ENCODE measurements around the gene AIF1. TPM values are rescaled to one million over a fixed set of nuclear protein-coding genes. Genes with fewer than 3 reads are reported as not detected.

AIF1 gene
- total and polyA plus RNA-seq, 2 experiments from 2014 or later = 13.3 to 33.7 TPM

DNA sequence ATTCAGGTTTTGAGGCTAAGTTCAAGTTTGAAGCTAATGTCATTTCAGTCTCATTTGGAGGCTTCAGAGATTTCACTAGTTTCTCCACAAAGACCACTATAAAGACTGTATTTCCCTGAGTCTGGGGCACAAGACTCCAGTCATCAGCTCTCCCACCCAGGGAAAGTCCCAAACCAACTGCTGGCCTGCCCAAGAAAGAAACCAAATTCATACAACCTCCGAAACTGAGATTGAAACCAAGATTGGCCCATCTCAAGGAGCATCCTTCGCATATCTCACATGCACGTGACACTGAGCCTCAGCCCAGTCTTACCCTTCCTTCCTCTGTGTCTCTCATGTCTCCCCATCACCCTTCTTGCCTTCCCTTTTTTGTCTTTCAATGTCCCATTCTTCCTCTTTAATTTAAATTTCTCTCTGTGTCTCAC is 46.5 kb upstream of the AIF1 start (continued):
- TF ChIP-seq, protein P1, sequence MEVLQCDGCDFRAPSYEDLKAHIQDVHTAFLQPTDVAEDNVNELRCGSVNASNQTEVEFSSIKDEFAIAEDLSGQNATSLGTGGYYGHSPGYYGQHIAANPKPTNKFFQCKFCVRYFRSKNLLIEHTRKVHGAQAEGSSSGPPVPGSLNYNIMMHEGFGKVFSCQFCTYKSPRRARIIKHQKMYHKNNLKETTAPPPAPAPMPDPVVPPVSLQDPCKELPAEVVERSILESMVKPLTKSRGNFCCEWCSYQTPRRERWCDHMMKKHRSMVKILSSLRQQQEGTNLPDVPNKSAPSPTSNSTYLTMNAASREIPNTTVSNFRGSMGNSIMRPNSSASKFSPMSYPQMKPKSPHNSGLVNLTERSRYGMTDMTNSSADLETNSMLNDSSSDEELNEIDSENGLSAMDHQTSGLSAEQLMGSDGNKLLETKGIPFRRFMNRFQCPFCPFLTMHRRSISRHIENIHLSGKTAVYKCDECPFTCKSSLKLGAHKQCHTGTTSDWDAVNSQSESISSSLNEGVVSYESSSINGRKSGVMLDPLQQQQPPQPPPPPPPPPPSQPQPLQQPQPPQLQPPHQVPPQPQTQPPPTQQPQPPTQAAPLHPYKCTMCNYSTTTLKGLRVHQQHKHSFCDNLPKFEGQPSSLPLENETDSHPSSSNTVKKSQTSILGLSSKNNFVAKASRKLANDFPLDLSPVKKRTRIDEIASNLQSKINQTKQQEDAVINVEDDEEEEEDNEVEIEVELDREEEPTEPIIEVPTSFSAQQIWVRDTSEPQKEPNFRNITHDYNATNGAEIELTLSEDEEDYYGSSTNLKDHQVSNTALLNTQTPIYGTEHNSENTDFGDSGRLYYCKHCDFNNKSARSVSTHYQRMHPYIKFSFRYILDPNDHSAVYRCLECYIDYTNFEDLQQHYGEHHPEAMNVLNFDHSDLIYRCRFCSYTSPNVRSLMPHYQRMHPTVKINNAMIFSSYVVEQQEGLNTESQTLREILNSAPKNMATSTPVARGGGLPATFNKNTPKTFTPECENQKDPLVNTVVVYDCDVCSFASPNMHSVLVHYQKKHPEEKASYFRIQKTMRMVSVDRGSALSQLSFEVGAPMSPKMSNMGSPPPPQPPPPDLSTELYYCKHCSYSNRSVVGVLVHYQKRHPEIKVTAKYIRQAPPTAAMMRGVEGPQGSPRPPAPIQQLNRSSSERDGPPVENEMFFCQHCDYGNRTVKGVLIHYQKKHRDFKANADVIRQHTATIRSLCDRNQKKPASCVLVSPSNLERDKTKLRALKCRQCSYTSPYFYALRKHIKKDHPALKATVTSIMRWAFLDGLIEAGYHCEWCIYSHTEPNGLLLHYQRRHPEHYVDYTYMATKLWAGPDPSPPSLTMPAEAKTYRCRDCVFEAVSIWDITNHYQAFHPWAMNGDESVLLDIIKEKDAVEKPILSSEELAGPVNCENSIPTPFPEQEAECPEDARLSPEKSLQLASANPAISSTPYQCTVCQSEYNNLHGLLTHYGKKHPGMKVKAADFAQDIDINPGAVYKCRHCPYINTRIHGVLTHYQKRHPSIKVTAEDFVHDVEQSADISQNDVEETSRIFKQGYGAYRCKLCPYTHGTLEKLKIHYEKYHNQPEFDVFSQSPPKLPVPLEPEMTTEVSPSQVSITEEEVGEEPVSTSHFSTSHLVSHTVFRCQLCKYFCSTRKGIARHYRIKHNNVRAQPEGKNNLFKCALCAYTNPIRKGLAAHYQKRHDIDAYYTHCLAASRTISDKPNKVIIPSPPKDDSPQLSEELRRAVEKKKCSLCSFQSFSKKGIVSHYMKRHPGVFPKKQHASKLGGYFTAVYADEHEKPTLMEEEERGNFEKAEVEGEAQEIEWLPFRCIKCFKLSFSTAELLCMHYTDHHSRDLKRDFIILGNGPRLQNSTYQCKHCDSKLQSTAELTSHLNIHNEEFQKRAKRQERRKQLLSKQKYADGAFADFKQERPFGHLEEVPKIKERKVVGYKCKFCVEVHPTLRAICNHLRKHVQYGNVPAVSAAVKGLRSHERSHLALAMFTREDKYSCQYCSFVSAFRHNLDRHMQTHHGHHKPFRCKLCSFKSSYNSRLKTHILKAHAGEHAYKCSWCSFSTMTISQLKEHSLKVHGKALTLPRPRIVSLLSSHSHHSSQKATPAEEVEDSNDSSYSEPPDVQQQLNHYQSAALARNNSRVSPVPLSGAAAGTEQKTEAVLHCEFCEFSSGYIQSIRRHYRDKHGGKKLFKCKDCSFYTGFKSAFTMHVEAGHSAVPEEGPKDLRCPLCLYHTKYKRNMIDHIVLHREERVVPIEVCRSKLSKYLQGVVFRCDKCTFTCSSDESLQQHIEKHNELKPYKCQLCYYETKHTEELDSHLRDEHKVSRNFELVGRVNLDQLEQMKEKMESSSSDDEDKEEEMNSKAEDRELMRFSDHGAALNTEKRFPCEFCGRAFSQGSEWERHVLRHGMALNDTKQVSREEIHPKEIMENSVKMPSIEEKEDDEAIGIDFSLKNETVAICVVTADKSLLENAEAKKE (CRISPR knock-in tag; IDR thresholded peaks at IDR 0.05) = no peak
- no peak for TF ChIP-seq ZNF331 (CRISPR knock-in tag; IDR thresholded peaks at IDR 0.05; ENCODE audit: low read depth)
- no peak for TF ChIP-seq EZH2 (IDR thresholded peaks at IDR 0.05; ENCODE audit: low read depth, unreplicated experiment)
- TF ChIP-seq CREB1 (CRISPR knock-in tag; IDR thresholded peaks at IDR 0.05; ENCODE audit: low read depth) = no peak
- TF ChIP-seq, protein P2, sequence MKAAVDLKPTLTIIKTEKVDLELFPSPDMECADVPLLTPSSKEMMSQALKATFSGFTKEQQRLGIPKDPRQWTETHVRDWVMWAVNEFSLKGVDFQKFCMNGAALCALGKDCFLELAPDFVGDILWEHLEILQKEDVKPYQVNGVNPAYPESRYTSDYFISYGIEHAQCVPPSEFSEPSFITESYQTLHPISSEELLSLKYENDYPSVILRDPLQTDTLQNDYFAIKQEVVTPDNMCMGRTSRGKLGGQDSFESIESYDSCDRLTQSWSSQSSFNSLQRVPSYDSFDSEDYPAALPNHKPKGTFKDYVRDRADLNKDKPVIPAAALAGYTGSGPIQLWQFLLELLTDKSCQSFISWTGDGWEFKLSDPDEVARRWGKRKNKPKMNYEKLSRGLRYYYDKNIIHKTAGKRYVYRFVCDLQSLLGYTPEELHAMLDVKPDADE (IDR thresholded peaks at IDR 0.05) = no peak
- TF ChIP-seq POLR2AphosphoS5 (IDR thresholded peaks at IDR 0.05; ENCODE audit: low read depth) = no peak

DNA sequence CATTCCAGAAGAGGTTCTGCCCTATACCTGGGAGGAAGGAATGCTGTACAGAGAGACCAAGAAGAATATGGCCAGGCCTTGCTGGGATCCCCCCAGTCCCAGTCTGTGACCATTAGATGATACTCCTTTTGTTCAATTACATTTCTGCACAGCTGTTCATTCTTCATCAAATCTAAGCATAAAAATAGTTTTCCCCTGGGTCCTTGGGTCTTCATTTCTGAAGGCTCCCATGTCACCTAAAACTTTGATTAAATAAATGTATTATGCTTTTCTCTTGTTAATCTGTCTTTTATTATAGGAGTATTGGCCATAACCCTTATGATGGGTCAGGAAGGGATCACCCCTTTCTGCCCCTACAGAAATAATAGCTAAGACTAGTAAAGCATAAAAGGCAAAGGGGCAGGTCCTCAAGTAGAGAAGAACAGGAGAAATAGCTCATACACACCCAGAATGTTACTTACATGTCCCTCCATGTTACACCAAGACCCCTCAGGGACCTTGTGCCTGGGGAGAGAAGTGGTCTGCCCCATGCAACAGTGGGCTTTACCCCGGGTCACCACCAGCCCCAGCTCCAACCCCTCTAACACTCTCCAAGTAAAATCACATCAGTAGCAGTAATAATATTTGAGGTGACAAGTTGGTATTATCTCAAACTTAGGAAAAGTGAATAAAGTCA is 45.0 kb upstream of the AIF1 start:
- H3K9me3 Mint-ChIP-seq = no peaks in the 10 kb centered on the region; the same call in 2 of the 3 replicates
- no peak overlapping the region for H3K4me3 ChIP-seq
- H3K27ac Mint-ChIP-seq = no peak overlapping the region
- no peak overlapping the region for H2AFZ ChIP-seq
- peaks cover 5% of the 10 kb centered on the region; the same call in 1 of the 2 replicates for H3K4me1 ChIP-seq (ENCODE audit: insufficient read depth)
- H3K27me3 Mint-ChIP-seq (ENCODE audit: insufficient read depth, low read depth, poor library complexity) = peaks cover 15% of the 10 kb centered on the region
- H3F3A ChIP-seq (replicated peaks; ENCODE audit: low read depth) = no peaks in the 10 kb centered on the region
- no peak overlapping the region for H3K4me2 ChIP-seq
- no peak for ATAC-seq
- H3K4me1 Mint-ChIP-seq = peaks cover 17% of the 10 kb centered on the region
- no peaks in the 10 kb centered on the region for H3K9me2 ChIP-seq (ENCODE audit: insufficient read depth)
- no peak overlapping the region for H3K4me3 Mint-ChIP-seq
- H3K36me3 ChIP-seq (ENCODE audit: insufficient read depth) = no peaks in the 10 kb centered on the region
- no peak for DNase-seq (ENCODE audit: low spot score)
- no peak overlapping the region for H3K27ac ChIP-seq (ENCODE audit: low read depth)
- H4K20me1 ChIP-seq (replicated peaks; ENCODE audit: insufficient read depth) = no peaks in the 10 kb centered on the region
- H3K27me3 ChIP-seq (ENCODE audit: insufficient read depth) = no peaks in the 10 kb centered on the region
- no peaks in the 10 kb centered on the region; the same call in 2 of the 3 replicates for H3K36me3 Mint-ChIP-seq (ENCODE audit: low read depth)
- no peaks in the 10 kb centered on the region for H3K79me2 ChIP-seq (replicated peaks; ENCODE audit: insufficient read depth)
- no peak for TF ChIP-seq NANOG (IDR thresholded peaks at IDR 0.05; ENCODE audit: borderline replicate concordance)
- no peak for TF ChIP-seq POLR2AphosphoS5 (IDR thresholded peaks at IDR 0.05; ENCODE audit: low read depth)
- TF ChIP-seq, protein P3, sequence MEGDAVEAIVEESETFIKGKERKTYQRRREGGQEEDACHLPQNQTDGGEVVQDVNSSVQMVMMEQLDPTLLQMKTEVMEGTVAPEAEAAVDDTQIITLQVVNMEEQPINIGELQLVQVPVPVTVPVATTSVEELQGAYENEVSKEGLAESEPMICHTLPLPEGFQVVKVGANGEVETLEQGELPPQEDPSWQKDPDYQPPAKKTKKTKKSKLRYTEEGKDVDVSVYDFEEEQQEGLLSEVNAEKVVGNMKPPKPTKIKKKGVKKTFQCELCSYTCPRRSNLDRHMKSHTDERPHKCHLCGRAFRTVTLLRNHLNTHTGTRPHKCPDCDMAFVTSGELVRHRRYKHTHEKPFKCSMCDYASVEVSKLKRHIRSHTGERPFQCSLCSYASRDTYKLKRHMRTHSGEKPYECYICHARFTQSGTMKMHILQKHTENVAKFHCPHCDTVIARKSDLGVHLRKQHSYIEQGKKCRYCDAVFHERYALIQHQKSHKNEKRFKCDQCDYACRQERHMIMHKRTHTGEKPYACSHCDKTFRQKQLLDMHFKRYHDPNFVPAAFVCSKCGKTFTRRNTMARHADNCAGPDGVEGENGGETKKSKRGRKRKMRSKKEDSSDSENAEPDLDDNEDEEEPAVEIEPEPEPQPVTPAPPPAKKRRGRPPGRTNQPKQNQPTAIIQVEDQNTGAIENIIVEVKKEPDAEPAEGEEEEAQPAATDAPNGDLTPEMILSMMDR (conservative IDR thresholded peaks at IDR 0.05; ENCODE audit: low read depth in 2 of 2) = no peak
- TF ChIP-seq, protein P2 (IDR thresholded peaks at IDR 0.05) = no peak
